Activated CD8-positive, alpha-beta memory T cell treated with anti-CD3 and anti-CD28 coated beads for 1 hour (primary cell): ENCODE measurements around the gene ANK2.
"Not testable (repeated sequence)": the region's sequence is repeated elsewhere in the genome, so short reads cannot be mapped to it uniquely, and the experiment has no call there.

Source experiments
- DNase-seq, 2 donors: peaks; one replicate each; pipeline ENCODE4 v3.0.0-alpha.2; 2020; ENCODE audit warnings: low read depth in 1 of 2; ENCODE audit errors: extremely low read depth in 1 of 2

ANK2 gene

DNA sequence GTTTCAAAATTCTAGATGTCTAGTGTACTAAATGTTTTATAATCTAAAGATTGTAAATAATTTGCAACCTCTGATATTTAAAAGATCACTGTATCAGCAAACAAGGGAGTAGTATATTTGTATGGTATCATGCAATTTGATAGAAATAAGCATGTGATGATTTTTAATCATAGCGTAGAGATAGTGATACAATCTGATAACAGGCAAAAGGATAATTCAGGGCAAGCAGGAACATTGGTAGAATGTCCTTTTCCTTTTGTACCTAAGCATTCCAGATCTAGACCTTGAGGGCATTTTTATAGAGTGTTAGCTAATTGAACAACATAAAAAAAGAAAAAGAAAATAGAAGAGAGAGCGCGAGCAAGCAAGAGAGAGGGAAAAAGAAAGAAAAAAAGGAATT is 1.4 kb downstream of the ANK2 start:
- DNase-seq, result no peak

DNA sequence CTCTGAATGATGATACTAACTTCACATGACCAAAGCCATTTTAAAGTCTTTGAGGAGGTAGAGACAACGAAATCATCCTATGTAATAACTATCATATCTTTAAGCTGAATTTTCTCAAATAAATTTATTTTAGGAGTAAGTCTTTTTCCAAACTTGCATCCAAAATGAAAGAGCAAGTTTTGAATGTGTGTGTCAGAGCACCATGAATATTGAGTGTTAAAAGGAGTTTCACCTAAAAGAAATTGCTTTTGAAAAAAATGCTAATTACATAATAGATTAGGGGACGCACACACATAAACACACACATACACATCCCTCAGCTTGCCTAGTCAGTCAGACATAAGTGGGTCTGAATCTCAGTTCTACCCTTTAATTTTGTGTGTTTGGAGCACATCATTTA is 1.9 kb downstream of the ANK2 start:
- no peak for DNase-seq

DNA sequence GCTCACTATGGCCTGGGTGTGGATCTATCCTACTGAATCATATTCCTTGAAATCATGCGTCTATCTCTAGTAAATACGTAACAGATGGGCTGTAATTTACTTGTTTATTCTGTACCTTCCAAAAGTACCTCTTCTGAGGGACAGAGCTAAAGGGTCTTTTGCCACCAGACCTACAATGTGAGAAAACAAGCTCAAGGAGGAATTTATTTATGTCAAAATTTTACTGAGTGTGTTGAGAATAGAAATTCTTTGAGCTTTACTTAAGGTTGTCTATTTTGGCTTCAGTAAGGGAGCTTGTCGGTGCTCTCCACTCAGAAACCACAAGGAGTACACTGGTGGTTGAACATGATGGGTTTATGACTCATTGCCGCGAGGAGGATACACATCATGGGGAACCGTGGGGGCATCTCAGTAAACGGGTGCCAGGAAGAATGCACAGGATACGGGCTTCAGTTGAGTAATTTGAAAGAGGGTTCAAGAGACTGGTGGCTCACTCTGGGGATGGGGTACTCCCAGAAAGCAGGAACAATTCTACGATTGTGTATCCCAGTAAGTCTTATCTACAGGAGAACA is 3.0 kb downstream of the ANK2 start:
- DNase-seq, result no peak

DNA sequence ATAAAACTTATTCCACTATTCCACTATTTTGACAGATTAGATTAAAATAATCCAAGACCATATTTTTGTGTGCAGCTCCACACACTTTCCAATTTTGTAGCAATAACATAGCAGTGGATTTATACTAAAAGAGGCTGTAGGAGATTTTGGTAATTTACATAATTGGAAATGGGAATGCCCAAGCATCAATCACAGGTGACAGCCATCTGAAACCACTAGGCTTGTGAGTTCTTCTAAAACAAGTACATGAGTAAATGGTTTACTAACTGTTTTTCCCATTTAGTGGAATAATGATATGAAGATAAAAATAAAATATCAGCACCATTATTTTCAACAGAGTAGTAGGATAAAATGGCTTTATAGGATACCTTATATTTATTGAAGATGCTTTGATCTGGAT is 4.4 kb downstream of the ANK2 start:
- DNase-seq, result no peak

DNA sequence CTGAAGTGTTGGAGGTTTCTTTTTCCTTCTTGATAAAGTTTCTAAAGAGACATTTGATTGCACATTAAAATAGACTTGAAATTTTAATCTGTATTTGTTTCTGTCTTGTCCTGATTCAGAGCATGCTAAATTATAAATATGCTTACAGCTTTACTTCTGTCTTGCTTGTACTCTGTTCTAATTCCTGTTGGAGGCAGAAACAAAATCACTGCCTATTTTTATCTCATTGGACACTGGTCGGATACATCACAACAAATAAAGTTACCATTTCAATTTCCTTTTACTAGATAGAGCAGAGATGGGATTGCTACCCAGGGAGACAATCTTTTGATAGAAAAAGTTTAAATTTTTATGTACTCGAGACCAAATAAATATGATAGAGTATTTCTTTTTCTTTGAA is 6.9 kb downstream of the ANK2 start:
- DNase-seq, result no peak

DNA sequence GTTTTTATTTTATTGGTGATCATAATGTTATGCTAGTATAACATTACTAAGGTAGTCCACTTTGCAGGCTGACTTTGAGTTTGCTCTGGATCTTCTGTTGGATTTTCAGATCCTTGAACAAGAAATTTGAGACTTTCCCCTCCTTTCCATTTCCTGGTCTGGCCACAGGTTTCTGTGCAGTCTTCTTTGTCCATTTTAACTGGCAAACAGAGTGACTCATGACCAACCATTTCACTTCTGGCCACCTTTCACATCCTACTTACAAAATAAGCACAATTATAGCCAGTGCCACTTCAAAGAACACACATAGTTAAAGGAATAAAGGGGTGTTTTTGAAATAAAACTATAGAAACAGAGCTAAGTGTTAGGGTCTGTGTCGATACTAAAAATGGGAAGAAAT is 8.4 kb downstream of the ANK2 start:
- no peak for DNase-seq

DNA sequence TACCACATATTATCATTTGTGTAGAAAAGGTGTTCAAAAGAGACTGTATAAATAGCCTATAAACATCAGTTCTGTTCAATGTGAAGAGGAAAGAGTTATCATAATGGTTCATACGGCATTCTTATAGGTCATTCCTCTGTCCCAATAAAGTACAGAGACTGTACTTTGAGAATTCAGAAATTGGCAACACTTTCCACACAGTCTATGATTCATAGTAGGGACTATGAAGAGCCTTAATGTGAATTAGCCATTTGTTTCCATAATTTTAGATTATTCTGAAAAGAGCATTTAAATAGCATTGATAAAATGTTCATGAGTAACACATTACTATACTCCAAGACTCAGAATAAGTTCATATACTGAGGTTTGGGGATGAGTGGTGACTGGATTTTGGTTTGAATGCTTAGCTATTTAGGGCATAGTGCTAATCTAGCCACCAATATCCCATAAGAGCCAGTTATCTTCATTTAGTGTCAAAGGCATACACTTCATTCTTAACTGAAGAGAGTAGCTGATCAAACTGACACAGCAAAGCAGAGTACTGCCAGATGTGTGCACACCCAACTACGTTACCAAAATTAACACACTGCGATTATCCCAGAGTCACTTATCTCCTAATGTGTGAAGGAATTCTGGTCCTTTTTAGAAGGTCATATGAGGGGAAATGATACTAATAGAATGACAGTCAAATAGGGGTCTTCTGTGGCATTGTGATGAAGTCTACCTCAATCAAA is 10.2 kb downstream of the ANK2 start:
- DNase-seq, result no peak

DNA sequence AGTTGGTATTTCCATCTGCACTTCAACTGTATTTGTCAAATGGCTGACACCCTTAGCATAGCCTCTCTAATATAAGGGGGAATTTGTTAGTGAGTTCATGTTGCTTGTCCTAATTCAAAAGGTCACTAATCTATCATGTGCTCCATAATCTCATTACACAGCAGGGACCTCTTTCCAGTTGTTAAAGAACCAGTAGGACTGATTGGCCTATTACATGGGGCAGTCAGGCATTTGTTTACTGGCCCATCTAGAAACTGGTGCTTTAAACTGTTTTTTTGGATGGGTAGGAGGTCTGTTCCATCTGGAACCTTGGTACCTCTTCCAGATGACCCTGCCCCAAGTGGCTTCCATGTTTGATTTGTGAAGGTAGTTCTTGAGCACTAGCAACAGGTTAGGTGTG is 11.4 kb downstream of the ANK2 start:
- DNase-seq, result no peak

DNA sequence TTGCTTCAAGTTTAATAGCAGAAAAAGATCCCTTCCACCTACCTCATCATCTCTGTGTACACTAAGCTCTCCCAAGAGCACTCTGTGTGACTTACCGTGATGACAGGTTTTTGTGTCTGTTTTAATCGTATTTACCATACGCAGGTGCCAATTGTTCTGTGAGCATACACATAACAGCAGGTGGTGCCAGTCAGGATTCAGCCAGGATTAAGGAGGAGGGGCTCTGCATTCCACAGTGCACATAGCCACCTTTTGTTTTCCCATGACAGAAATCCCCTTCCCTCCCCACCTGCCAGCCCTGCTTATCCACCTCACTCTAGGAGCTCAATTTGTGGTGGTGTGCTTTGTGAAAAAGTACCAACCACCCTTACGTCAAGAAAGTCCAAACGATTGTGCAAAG is 14.8 kb downstream of the ANK2 start:
- no peak for DNase-seq

DNA sequence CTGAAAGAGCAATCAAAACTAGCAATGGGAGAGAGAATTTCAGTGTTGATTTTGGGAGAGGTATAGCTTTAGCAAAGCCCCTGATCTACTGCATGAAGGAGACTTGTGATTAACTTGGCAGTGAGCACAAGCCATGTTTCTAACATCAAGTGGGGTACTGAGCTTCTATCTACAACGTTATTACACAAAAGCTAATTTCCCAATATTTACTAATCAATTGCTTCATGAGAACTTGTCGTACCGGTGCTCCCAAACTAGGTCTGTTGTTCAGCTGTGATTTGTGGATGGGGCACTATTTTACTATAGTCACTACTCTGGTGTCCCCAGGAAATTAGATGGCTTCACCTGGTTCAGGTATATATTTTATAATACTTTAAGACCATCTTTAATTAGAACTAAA is 16.2 kb downstream of the ANK2 start:
- DNase-seq, result no peak

DNA sequence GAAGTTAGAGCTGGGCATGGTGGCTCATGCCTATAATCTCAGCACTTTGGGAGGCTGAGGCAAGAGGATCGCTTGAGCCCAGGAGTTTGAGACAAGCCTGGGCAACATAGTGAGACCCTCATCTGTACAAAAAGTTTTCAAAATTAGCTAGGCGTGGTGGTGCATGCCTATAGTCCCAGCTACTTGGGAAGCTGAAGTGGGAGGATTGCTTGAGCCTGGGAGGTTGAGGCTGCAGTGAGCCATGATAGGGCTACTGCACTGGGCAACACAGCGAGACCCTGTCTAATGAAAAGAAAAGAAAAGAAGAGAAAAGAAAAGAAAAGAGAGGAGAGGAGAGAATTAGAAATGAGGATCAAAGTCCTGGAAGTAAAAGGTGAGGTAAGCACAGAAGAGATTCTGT is 19.3 kb downstream of the ANK2 start:
- not testable (repeated sequence) for DNase-seq

DNA sequence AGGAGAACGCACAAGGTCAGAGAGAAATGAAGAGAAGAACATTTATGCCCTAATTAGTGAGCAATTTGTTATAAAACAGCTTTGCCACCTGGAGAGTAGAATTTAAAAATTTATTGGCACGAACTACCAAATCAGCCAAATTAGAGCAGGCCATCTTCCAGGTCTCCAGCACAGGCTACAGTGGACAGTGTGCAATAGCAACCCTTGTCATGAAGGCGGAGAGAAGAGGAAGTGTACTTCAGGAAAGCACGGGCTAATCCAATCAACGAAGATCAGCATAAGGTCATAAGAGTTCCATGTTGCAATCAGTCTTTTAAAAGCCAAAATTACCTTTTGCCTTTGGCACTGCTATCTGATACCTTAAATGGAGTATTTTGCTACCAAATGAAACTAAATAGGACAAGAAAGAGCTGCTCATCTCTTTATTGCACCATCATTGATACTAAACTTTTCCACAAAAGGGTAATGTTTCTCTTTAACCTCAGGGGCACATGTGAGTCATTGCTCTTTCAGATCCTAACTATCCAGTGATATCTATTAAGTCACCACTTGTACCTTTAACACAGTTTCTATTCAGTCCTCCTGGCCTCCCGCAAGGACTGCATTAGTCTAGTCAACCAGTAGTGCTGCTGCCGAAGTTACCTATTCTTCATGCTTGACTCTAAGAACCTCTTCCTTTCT is 19.9 kb downstream of the ANK2 start:
- no peak for DNase-seq

DNA sequence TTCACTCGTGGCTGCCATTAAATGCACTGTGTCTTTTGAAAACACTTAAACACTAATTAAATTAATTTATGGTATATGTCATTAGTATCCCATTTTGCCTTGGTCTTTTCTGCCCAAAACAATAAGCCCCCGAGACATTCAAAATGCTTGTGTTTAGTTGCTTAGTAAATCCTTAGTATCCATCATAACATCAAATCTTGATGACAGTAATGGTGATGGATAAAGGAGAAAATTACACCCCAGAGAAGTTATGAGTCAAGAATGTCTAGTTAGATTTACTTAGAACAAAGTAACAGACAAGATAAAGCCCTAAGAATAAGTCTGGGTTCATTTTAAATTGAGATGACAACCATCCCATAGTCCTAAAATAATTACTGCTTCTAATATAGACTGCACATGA is 21.3 kb downstream of the ANK2 start:
- DNase-seq, result no peak

DNA sequence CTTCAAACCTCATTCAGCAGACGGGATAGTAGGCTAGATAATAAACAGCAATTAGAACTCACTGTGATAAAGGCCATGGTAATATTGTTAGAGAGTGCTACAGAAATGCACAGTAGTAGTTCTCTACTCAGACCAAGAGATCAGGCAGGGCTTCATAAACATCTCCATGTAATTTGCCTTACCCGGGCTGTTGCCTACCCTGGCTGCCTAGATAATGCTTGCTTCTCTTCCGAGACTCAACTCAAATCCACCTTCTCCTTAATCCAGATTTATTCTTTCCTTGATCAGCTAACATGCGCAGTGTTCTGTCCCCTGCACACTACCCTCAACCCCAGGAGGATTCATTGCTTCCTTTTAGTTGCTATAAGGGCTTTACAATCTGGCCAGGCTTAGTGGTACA is 21.8 kb downstream of the ANK2 start:
- DNase-seq, result no peak

DNA sequence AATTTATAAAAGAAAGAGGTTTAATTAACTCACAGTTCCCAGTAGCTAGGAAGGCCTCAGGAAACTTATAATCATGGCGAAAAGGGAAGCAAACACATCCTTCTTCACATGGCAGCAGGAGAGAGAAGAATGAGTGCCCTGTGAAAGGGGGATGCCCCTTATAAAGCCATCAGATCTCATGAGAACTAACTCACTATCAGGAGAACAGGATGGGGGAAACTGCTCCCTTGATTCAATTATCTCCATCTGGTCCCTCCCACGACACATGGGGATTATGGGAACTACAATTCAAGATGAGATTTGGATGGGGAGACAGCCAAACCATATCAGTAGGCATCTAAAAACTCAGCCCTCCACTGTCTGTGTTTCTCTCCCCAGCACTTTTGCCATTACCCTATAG is 22.4 kb downstream of the ANK2 start:
- no peak for DNase-seq

DNA sequence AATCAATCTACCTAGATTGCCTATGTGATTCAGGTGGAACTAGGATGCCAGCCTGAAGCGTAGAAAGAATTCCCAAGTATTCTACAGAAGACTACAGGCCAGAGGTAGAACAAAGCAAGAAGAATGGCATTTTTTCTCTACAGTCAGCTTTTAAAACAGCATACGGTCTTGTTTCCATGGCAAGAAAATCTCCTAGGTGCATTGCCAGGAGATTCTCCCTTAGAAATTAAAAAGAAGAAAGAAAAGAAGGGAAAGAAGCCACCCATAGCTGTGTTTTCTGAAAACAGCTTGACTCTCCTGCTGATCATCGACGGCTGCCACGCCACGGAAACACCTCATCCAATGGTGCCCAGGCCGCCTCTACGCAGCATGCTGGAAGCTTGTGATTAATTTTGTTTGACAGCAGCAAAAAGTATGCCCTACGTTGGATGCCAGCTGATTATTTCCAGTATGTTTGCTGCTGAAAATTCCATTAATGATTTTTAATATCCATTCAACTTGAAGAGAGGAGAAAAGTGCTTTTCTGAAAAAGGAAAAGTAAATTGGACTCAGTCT is 24.1 kb downstream of the ANK2 start:
- no peak for DNase-seq

DNA sequence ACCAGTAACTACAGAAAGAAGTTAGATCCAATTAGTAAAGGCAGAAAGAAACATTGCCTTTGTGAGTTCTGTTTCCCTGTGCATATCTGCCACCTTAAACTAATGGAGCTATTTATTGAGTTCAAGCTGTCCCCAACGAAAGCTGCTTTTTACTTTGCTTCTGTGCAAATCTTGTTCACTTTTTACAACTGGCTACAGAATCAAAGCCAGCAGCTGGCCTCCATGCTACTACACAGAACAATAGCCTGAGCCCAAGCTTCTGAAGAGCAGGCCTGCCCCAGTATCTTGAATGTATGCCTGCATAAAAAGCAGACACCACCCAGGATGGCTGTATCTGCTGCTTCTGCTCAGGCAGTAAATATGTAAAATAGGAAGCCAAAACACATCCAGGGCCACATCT is 28.1 kb downstream of the ANK2 start:
- no peak for DNase-seq

DNA sequence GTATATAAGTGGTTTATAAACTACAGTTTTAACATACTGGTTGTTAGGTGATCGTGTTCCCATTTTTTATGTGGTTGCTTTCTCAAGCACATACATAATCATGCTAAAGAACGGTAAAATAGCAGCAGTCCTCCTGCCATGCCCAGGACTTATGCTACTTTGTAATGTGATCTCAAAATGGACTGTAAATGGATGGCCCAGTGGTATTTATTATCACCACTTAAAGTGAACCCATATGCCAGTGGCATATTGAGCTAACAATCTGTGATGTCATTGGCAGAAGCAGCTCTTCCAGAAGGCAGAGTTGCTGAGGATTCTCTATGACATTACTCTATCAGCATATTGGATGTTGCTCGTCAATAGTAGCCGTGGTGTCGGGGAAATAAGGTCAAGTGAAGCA is 28.6 kb downstream of the ANK2 start:
- DNase-seq, result no peak

DNA sequence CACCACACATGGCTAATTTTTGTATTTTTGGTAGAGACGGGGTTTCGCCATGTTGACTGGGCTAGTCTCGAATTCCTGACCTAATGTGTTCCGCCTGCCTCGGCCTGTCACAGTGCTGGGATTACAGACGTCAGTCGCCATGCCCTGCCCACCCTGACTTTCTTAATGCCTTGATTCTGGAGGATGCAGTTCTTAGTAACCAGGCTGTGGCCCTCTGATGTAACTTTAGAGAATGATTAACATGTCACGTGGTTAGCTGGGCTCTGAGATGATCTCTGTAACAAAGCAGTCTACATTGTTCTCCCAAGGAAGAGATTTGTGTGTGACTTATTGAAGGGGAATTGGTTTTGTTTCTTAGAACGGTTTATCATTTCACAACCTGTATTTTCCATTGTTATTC is 30.6 kb downstream of the ANK2 start:
- DNase-seq, result no peak

DNA sequence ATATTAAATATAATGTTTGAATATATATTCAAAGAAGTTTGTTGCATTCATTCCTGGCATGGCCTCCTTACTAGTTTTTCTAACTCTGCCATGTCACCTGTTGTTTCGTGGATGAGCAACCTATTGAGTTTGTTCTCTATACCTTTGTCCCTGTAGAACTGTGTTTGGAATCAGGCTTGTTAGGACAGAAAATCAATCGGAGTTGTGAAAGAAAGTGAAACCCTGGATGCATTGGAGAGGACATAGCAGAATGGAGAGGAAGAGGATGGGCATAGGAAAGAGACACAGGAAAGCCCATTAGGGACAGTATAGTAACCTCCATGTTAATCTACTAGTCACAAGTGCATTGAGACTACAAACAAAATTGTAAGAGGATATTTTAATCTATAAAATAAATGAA is 31.2 kb downstream of the ANK2 start:
- no peak for DNase-seq

DNA sequence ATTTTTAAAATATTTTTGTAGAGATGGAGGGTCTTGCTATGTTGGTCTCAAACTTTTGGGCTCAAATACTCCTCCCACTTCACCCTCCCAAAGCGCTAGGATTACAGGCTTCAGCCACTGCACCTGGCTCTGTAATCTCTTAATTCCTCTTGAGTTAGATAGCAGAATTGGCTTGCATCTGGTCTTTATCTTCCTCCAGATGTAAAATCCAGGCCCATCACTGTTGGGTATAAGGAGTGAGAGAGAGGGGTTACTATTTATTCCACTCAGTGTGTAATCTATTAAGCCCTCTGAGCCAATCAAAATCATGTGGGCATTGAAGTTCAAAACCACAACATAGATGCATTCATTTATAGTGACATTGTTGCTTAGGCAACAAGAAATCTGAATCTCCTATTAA is 33.9 kb downstream of the ANK2 start:
- no peak for DNase-seq

DNA sequence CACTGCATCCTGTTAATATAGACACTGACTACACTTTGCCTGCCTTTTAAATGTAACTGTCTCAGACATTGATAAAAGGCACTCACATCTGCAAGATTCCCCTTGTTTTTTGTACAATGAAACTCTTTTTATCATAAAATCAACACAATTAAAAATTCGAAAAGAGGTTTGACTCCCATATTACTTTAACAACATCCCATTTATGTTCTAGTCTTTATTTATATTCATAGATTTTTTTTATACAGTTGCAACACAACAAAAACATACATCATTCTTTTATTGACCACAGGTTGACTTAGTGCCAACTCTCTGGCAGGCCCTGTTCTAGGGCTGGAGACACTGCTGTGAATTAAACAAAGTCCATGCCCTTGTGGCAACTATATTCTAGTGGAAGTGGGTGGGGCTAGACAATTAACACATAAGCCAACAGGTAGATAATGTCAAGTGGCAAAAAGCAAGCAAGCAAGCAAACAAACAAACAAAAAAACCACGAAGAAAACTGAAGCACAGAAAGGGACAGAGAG is 36.8 kb downstream of the ANK2 start:
- no peak for DNase-seq
